Fibroblast of lung (primary cell): ENCODE measurements around the gene HAUS3. TPM values are rescaled to one million over a fixed set of nuclear protein-coding genes. Genes with fewer than 3 reads are reported as not detected.
A peak's percentile ranks its signal among the peaks of the same experiment; 100 is the strongest.

Experiments used
- DNase-seq, 2 donors: peaks; one replicate each; pipeline versions ENCODE4 v3.0.0 to v3.0.0-alpha.2; 2010; ENCODE audit warnings: low read depth in 2 of 2
- H2AFZ ChIP-seq: 2 replicates; pipeline ENCODE4 v1.5.1; 2012; ENCODE audit warnings: low read length, control low read depth, inconsistent platforms
- H3K27ac ChIP-seq: 2 replicates; pipeline ENCODE4 v1.5.1; 2011; ENCODE audit warnings: low read length, control low read depth; ENCODE audit not compliant: insufficient read depth
- H3K27me3 ChIP-seq: 2 replicates; pipeline ENCODE4 v1.5.1; 2011; ENCODE audit warnings: mild to moderate bottlenecking, low read length; ENCODE audit not compliant: control insufficient read depth, insufficient read depth
- H3K36me3 ChIP-seq: 2 replicates; pipeline ENCODE4 v1.5.1; 2011; ENCODE audit warnings: low read length; ENCODE audit not compliant: control insufficient read depth, insufficient read depth
- H3K4me1 ChIP-seq: 2 replicates; pipeline ENCODE4 v1.5.1; 2011; ENCODE audit warnings: low read length; ENCODE audit not compliant: control insufficient read depth, insufficient read depth; ENCODE audit errors: extremely low read depth
- H3K4me2 ChIP-seq: 2 replicates; pipeline ENCODE4 v1.5.1; 2011; ENCODE audit warnings: low read length, control low read depth; ENCODE audit not compliant: insufficient read depth; ENCODE audit errors: extremely low read depth
- H3K4me3 ChIP-seq, 4 experiments: fragments of 200-600 bp in 1 of 4; sonication (generic) in 1 of 4; replicated peaks in 1 of 4; 2 replicates each; pipeline ENCODE4 v1.5.1; 2011 to 2016; ENCODE audit warnings: low read length in 4 of 4, low read depth in 3 of 4, mild to moderate bottlenecking in 3 of 4, control low read depth in 2 of 4, inconsistent platforms in 1 of 4, mixed read lengths in 1 of 4; ENCODE audit not compliant: insufficient read depth in 1 of 4; ENCODE audit errors: control extremely low read depth in 1 of 4
- H3K79me2 ChIP-seq: 2 replicates; pipeline ENCODE4 v1.5.1; 2012; ENCODE audit warnings: mild to moderate bottlenecking, low read length, inconsistent platforms; ENCODE audit not compliant: control insufficient read depth, insufficient read depth
- H3K9ac ChIP-seq: 2 replicates; pipeline ENCODE4 v1.5.1; 2011; ENCODE audit warnings: mild to moderate bottlenecking, low read length, control low read depth; ENCODE audit not compliant: insufficient read depth
- H3K9me3 ChIP-seq: 2 replicates; pipeline ENCODE4 v1.5.1; 2012; ENCODE audit warnings: low read depth, low read length; ENCODE audit not compliant: control insufficient read depth, insufficient read depth
- H4K20me1 ChIP-seq: 2 replicates; pipeline ENCODE4 v1.5.1; 2011; ENCODE audit warnings: low read length; ENCODE audit not compliant: control insufficient read depth, insufficient read depth; ENCODE audit errors: extremely low read depth
- CTCF ChIP-seq, 2 donors: IDR thresholded peaks in 1 of 2; conservative IDR thresholded peaks in 1 of 2; 1 replicate in 1 of 2; 2 replicates in 1 of 2; pipeline ENCODE4 v1.5.1; 2011 to 2012; ENCODE audit warnings: low read length in 2 of 2, control low read depth in 1 of 2, inconsistent platforms in 1 of 2, low read depth in 1 of 2, mild to moderate bottlenecking in 1 of 2
- EZH2 ChIP-seq: IDR thresholded peaks from 2 replicates; pipeline ENCODE4 v1.5.1; 2012; ENCODE audit warnings: low read length, control low read depth, mild to moderate bottlenecking; ENCODE audit errors: missing control alignments
- polyA plus RNA-seq, 2 donors: library from polyadenylated mRNA; depleted of rRNA in 1 of 2; stranded (reverse) in 1 of 2; unstranded in 1 of 2; fragments of >200 nt; gene quantifications; 2 replicates each; pipeline ENCODE4 v1.2.1, GENCODE V29; 2011 to 2012; ENCODE audit warnings: missing spikeins in 1 of 2
- total RNA-seq: library from RNA; depleted of rRNA; stranded (reverse); fragments of >200 nt; gene quantifications from 2 replicates; pipeline ENCODE4 v1.2.1, GENCODE V29; 2014

The HAUS3 gene
- total and polyA plus RNA-seq, 2 donors (not counting 1 experiment from before 2014, with no cell fraction given), result 5.3 TPM

DNA sequence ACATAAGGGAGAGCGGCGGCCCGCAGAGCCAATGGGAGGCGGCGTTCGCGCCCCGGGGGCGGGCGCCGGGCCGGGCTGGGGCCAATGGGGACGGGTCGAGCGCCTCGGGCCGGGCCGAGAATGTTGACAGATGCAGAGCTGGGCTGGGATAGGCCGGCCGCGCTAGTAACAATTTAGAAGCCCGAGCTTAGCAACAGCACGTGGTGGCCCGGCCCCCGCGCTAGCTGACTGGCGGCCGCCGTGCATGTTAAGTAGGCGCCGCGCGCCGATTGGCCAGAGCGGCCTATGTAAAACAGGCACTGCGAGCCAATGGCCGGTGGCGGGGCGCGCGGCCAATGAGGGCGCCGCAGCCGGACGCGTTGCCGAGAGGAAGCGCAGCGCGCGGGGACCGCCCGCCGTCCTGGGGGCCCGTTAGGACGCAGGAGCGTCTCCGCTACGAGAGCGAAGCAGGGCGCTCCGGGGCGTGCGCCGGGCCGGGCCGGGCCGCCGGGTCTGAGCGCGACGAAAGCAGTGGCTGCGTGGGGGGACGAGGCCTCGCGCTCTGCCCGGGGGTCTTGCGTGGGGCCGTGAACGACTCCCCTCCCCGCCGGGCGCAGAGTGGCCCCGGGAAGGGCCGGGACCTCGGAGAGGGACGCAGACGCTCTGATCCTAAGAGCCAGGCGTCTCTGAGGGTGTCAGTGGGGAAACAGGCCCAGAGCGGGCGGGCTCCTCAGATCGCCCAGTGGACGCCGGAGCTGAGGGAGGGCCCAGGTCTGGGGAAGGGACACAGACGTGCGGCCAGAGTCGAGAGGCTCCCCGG lies 20.4 kb upstream of the HAUS3 start:
- Histone ChIP-seq H3K27ac (peak overlapping the region; percentile 88), H3K9me3 (no peaks in the 10 kb centered on the region), H3K9ac (peak overlapping the region; percentile 84), H3K4me1 (peaks cover 14% of the 10 kb centered on the region), H3K79me2 (peaks cover 12% of the 10 kb centered on the region), H3K27me3 (no peaks in the 10 kb centered on the region), H3K4me3 (peak overlapping the region; percentile 35 to 72 (median 59)), H3K36me3 (peaks cover 2% of the 10 kb centered on the region), H4K20me1 (no peaks in the 10 kb centered on the region), H3K4me2 (peak overlapping the region; percentile 93), H2AFZ (peak overlapping the region; percentile 64)
- peak; percentile 100 for DNase-seq
- TF ChIP-seq EZH2, result no peak

GRCh38 chr4:2261853-2262144 lies 19.9 kb upstream of the HAUS3 start, which contains the start of gene MXD4:
Gene MXD4 (minus strand): TSS chr4:2262109. CDS start chr4:2261980, 129 bp downstream.
- Histone ChIP-seq H3K4me2 (peak within 1 kb of the TSS; percentile 93), H4K20me1 (no peaks in the 10 kb centered on the region), H3K4me3 (peak within 1 kb of the TSS; percentile 53 to 92 (median 84)), H3K9ac (peak within 1 kb of the TSS; percentile 87), H2AFZ (peak within 1 kb of the TSS; percentile 64), H3K79me2 (peaks cover 12% of the 10 kb centered on the region), H3K4me1 (peaks cover 14% of the 10 kb centered on the region), H3K9me3 (no peaks in the 10 kb centered on the region), H3K36me3 (peaks cover 2% of the 10 kb centered on the region), H3K27ac (peak within 1 kb of the TSS; percentile 88), H3K27me3 (no peaks in the 10 kb centered on the region)
- no peak for DNase-seq
- TF ChIP-seq CTCF (conservative IDR thresholded peaks at IDR 0.05 in 1 of 2, IDR thresholded peaks at IDR 0.05 in 1 of 2; ENCODE audit: low read depth in 1 of 2, low read length in 2 of 2) (no peak), EZH2 (no peak)

GRCh38 chr4:2261110-2261852 lies 19.4 kb upstream of the HAUS3 start:
- peak overlapping the region; percentile 71 for H3K27ac ChIP-seq
- H3K9me3 ChIP-seq, result no peaks in the 10 kb centered on the region
- peaks cover 17% of the 10 kb centered on the region for H3K4me1 ChIP-seq

More at GRCh38 chr4:2261110-2261852, 19.4 kb upstream of the HAUS3 start:
- Histone ChIP-seq H4K20me1 (no peaks in the 10 kb centered on the region), H2AFZ (no peak overlapping the region), H3K36me3 (peaks cover 2% of the 10 kb centered on the region), H3K4me3 (peak overlapping the region; percentile 53 to 92 (median 84)), H3K9ac (peak overlapping the region; percentile 87), H3K4me2 (peak overlapping the region; percentile 74), H3K27me3 (no peaks in the 10 kb centered on the region), H3K79me2 (peaks cover 12% of the 10 kb centered on the region)
- peak; percentile 33 to 49 for DNase-seq
- TF ChIP-seq EZH2 (no peak), CTCF (conservative IDR thresholded peaks at IDR 0.05 in 1 of 2, IDR thresholded peaks at IDR 0.05 in 1 of 2; ENCODE audit: low read depth in 1 of 2, low read length in 2 of 2) (no peak)
